Renal pelvis (tissue), 4 donors: ENCODE measurements around the gene BCORL1. TPM values are rescaled to one million over a fixed set of nuclear protein-coding genes. Genes with fewer than 3 reads are reported as not detected.

Experiments
- DNase-seq: peaks from one replicate; pipeline ENCODE4 v3.0.0-alpha.2; 2013
- polyA plus RNA-seq, 3 donors: library from polyadenylated mRNA; unstranded; fragments of 120-200 nt; gene quantifications; one replicate each; pipeline ENCODE4 v1.2.1, GENCODE V29; 2013; ENCODE audit not compliant: insufficient read length in 3 of 3

BCORL1 gene
- polyA plus RNA-seq, 3 donors, result 18.6 to 21.0 (median 18.6) TPM

DNA sequence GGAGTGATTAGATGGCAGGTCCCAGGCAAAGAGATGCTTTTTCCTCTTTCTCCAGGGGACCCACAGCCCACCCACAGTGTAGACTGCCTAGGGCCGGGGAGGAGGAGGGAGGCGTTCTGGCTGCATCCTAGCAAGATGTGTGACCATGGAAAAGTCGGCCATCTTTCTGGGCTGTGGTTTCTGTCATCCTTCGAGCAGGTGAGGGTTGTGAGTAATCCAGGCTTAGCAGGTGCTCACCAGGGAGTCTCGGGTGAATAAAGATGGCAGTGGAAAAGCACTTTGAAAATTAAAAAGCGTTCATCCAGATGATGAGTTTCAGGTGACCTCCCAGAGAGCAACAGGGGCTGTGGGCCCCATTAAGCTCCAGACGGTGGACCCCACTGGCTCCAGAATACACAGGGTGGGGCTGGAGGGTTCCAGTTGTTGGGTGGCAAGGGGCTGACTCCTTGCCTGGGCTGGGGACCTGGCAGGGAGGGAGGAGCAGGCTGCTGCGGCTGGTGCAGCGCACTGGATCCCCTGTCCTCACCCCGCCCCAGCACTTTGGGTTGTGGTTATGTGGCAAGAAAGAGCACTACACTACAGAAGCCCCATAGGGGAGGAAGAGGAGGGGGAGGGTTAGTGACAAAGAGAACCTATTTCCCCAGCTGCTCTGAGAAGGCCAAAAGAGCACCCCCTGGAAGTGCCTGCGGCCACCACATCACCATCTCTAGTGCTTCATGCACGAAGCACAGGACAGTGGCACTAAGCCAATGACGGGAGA lies 104.2 kb downstream of the BCORL1 start:
- DNase-seq, result no peak

DNA sequence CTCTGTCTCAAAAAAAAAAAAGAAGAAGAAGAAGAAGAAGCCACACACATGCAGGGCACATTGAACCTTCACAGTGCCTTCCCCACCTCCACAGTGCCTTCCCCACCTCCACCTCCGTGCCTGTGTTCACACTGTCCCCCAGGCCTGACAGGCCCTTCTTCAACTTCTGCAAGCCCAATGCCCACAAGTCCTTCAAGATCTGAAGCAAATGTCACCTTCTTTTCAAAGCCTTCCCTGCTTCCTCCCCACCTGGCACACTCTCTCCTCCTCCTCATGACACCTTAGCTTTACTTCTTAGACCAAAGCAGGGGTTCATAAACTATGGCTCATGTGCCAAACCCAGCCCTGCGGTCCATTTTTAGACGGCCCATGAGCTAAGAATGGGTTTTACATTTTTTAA lies 107.9 kb downstream of the BCORL1 start:
- no peak for DNase-seq

DNA sequence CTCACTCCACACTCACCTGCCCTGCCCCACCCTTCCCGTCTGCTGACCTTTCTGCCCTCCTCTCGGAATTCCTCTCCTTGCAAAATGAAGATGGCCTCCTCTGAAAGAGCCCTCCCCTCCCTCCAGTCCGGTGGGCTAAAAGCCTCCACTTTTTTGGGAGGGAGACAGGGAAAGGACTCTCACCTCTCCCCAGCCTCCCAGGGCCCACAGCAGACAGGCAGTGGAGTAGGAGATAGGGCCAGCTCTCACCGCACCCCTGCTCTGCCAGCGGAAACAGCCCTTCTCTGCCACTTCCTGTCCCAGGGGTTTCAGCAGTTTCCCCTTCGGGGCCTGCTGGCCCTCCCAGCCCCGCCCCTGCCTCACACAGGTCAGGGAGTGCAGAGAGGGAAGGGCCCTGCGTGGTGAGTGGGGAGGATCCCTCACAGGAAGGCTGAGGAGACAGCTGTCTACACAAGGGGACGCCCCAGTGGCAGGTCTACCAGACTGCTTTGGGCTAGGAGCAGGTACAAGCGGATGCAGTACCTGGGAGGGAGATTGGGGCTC lies 109.6 kb downstream of the BCORL1 start:
- DNase-seq, result no peak

DNA sequence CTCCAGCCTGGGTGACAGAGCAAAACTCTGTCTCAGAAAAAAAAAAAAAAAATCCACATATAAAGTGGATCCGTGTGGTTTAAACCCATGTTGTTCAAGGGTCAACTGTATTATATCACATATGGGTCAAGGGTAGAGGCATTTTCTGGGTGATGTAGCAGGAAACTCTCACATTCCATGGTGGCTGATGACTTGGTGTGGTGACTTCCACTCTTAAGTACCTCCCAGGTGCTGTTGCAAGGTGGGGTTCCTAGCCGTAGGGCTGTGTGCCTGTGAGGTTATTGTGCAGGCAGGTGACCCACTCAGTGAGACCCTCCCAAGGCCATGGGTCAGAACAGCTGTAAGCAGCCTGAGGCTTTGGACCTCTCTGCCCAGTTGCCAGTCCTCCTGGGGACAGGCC lies 110.8 kb downstream of the BCORL1 start:
- DNase-seq, result no peak

DNA sequence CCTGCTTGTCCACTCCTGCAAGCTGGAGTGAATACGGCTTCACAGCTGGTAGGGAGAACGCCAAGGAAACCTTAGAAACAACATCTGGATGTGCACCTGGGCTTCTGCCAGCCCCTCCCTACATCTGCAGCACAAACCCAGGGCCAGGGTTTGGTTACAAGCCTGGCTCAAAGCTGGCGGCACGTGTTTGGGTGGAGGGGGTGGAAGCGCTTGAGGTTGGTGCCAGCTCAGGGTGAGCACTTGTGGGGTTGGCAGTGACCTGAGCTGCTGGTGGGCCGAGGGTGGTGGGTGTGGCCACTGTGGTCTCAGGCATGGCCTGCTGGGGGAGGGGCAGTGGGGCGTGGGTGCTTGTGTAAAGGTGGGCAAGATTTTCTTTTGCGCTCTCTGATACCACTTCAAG lies 112.3 kb downstream of the BCORL1 start:
- DNase-seq, result no peak

DNA sequence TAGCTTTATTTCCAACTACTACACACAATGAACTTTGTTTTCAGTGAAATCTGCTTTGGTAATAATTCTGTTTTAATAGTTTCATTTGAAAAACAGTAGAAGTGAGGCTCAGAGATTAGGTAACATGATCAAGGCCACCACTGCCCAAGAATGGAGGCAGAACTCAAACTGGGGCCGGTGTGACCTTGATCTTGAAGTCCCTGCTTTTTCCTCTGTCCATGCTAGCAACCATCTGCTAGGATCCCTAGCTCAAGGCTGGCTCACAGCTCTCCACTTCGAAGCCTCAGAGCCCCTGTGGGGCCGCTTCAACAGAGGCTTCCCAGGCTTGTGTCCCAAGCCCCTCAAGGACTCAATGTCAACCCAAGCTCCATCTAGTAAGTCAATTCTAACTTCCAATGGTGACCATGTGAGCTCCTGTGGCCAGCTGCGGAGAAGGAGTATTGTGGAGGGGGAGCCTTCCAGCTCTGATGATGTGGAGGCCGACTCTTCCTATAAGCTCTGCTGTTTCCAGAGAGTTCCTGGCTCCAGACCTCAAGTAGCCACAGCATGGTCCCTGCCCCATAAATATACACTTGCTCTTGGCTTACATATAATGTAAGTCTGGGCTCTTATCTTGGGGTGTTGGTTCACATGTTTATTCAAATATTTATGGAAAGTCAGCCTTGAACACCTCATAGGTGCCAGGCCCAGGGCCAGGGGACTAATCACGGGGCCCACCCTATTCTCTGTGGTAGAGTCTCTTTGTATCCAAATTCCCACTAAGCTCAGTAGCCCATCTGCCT lies 113.0 kb downstream of the BCORL1 start:
- no peak for DNase-seq

DNA sequence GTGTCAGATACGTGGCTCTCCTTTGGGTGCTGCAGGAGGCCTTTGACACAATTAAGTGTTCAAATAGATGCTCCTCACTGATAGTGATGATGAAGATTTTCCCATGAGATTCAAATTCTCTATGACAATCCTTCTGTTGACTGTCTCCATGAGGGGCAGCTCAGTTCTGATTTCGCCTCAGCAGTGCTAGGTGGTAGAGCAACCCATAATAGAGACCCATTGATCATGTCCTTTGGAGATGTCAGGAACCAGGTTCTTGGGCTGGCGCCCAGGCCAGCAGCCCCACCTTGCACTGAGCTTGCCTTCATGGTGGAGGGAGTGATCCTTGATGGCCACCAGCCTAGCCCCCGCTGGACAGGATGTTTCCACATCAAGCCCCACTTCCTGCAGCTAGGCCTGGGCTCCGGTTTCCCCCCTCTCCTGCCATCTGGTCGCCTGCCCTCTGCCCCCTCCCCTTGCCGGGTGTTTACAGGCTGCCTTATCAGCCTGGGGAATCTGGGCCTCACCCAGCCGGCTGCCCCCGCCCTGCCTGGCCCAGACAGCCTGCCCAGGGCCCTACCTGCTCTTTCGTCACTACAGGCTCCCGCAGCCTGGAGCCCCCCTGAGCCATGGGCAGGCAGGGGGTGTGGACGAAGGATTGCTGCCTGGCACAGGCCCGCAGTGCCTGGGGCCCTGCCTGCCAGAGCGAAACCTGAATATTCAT lies 115.2 kb downstream of the BCORL1 start:
- no peak for DNase-seq

DNA sequence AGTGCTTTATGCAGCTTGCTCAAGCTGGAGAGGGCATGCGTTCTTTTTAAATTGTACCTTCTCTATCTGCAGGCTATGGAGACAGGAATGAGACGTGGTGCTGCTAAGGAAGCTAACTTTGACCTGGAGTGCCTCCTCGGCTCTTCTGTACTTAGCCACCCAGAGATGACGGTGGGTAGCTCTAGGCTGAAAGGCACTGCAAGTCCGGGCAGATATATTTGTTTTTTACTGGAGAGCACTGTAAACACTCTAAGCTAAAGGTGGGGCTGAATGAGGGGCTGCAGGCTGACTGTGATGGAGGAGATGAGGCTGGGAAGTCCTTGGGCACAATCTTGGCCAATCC lies 115.7 kb downstream of the BCORL1 start:
- DNase-seq, result no peak

DNA sequence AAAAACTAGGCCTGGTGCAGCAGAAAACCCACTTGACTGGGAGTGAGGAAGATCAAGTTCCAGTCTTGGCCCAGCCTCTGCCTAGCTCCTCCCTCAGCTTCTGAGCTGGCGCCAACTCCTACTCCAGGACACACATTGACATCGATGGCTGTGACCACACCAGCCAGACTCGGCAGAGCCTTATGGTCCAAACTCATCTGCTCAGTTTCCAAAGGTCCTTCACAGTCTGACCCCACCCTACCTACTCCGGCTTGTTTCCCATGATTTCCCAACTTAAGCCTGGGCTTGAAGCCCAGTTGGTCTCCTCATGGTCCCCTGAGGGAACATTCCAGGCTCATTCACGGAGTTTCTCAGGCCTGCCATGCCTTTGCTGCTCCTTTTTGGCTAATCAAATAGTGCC lies 117.7 kb downstream of the BCORL1 start:
- no peak for DNase-seq

DNA sequence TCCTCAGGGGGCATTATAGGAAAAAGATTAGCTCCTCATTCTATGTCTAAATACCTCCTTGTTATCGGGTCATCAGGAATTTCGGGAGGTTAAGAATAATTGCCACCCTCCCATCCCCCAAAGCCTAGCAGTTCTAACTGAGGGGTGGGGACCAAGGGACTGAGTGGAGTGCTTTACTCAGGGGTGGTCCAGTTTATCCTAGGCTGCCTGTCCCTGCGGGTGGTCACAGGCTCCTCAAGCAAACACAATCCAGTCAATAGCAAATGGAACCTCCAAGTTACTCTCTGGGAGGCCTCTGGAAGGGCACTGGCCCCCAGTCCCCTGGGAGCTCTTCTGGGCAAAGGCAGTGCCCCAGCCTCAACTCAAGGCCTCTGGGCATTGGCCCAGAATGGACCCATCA lies 121.2 kb downstream of the BCORL1 start:
- DNase-seq, result no peak

DNA sequence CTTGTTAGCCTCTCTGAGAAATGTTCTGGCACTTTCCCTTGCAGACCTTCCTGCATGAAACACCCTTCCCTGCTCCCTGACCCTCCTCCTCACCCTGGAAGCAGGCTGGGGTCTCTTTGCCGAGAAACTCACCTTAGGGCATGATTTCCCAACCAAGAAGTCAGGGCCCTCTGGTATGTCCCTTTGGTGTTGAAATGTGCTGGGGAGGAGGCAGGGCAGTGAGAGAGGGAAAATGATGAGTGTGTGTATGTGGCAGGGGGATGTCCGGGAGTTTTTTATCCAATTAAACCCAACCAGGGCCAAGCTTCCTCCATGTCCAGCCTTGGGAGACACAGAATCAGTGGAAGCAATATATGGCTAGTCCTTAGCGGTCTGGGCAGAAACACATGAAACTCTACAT lies 122.8 kb downstream of the BCORL1 start:
- no peak for DNase-seq

DNA sequence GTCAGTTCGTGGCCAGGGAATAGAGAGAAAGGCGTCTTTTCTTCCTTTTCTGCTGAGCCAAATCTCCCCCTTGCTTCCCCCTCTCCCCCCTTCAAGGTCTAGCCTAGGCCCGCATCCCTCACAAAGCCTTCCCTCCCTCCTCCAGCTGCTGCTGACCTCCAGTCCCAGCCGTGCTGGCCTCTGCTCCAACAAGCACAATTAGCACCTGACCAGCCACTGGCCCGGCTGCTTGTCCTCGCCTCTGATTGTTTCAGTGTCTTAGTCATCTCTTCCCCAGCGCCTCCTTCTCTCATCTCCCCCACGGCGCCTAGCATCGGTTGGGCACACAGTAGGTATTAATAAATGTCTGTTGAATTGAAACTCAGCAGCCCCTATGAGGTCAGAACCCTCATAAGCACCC lies 123.6 kb downstream of the BCORL1 start:
- no peak for DNase-seq

Other genes with a start within 250 kb of the BCORL1 start
- 10 to 100 TPM; 87.7 to 93.0 (median 88.7) TPM for gene XPNPEP2, start 243.7 kb upstream of the BCORL1 start, polyA plus RNA-seq
- gene SASH3, start 202.7 kb upstream of the BCORL1 start, polyA plus RNA-seq, result 1 to 10 TPM; 1.7 to 2.5 (median 1.8) TPM
- gene ZDHHC9, start 138.7 kb upstream of the BCORL1 start, polyA plus RNA-seq, result 10 to 100 TPM; 46.4 to 51.0 (median 47.7) TPM
- 10 to 100 TPM; 25.5 to 27.0 (median 26.9) TPM for gene UTP14A, start 76.5 kb upstream of the BCORL1 start, polyA plus RNA-seq
- 10 to 100 TPM; 11.8 to 12.5 (median 12.2) TPM for gene ELF4, start 127.9 kb downstream of the BCORL1 start, polyA plus RNA-seq
- gene AIFM1, start 183.2 kb downstream of the BCORL1 start, polyA plus RNA-seq, result 10 to 100 TPM; 88.2 to 93.3 (median 92.8) TPM
- under 1 TPM; 0.36 to 0.97 (median 0.59) TPM for gene RAB33A, start 189.3 kb downstream of the BCORL1 start, polyA plus RNA-seq